Subcutaneous adipose tissue (tissue), 4 donors: ENCODE data around the gene GJB1. TPM values are rescaled to one million over a fixed set of nuclear protein-coding genes. Genes with fewer than 3 reads are reported as not detected.

Source experiments
- total RNA-seq, 4 donors: library from RNA; depleted of rRNA; stranded (reverse); fragments of >200 nt; gene quantifications; one replicate each; pipeline ENCODE4 v1.1.0, GENCODE V29; 2016
- TF ChIP-seq, protein P1 (sequence below): fragments of 450-650 bp; IDR thresholded peaks from one replicate; pipeline ENCODE4 v1.5.1; 2016; ENCODE audit warnings: low read depth, mild to moderate bottlenecking, control low read depth, antibody characterized with exemption, moderate library complexity

Gene GJB1
- total RNA-seq, 4 donors from 2014 or later = not detected

GRCh38 chrX:71198066-71198465, 25.0 kb upstream of the GJB1 start:
- TF ChIP-seq, protein P1, sequence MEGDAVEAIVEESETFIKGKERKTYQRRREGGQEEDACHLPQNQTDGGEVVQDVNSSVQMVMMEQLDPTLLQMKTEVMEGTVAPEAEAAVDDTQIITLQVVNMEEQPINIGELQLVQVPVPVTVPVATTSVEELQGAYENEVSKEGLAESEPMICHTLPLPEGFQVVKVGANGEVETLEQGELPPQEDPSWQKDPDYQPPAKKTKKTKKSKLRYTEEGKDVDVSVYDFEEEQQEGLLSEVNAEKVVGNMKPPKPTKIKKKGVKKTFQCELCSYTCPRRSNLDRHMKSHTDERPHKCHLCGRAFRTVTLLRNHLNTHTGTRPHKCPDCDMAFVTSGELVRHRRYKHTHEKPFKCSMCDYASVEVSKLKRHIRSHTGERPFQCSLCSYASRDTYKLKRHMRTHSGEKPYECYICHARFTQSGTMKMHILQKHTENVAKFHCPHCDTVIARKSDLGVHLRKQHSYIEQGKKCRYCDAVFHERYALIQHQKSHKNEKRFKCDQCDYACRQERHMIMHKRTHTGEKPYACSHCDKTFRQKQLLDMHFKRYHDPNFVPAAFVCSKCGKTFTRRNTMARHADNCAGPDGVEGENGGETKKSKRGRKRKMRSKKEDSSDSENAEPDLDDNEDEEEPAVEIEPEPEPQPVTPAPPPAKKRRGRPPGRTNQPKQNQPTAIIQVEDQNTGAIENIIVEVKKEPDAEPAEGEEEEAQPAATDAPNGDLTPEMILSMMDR = no peak

GRCh38 chrX:71199252-71200008, 23.6 kb upstream of the GJB1 start:
- TF ChIP-seq, protein P1 = no peak

GRCh38 chrX:71210816-71211215, 12.2 kb upstream of the GJB1 start:
- TF ChIP-seq, protein P1 = no peak

DNA sequence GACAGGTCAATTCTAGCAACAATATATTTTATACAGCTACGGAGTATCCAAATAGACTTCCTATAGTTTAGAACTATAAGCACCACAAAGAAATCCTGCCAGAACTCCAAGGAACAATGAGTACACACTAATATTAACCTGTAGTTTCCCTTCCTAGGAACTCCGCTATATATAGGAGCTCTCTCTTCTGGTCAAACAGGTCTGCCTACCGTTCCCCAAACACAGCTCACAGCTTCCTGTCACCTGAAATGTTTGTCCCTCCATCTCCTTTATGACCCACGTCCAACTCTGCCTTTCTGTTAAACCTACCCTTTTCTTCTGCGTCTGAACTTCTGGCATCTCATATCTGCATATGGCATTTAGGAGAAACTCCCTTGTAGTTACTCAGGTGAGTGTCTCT, 10.5 kb upstream of the GJB1 start:
- TF ChIP-seq, protein P1 = no peak

DNA sequence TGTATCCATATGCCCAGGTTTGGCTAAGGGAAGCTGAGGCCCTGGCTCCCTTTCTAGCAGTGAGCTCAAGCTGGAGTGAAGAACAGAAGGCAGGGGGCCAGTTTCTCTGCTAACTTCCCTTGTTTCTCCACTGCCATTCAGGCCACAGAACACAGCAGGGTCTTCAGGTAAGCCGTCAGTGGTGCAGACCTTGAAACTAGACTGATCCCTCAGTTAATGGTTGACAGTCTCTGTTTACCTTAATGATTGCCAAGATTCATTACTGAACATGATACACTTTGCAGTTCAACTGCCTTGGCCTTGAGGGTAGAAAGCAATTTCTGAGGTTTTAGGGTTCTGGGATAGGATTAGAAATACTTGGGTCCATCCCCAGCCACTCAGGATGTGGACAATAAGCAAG, 8.9 kb upstream of the GJB1 start:
- TF ChIP-seq, protein P1 = no peak

- TF ChIP-seq, protein P1 = no peak
These were observed 8.3 kb upstream of the GJB1 start for GRCh38 chrX:71214604-71215337.

DNA sequence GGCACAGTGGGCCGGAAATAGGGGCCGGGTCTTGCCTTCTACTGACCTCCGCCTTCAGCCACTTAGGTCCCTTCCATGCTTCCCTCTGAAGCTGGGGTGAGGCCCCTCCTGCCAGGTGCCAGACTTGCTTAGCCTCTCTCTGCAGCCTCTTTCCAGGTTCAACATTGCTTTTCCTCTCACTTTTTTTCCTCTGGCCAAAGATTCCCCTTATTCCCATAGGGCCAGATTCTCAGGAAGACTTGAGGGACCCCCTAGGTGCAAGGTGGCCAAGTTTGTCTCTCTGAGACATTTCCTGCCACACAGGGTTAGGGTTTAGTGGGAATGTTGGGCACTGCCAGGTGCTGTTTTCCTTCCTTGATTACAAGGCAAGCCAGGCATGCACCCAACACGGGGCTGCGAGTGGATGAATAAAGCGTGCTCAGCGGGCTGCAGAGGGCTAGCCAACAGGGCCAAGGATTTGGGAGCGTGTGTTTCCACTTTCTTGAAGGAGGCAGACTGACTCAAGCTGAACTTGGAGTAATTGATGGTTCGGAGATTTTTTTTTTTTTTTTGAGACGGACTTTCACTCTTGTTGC, 7.6 kb upstream of the GJB1 start:
- TF ChIP-seq, protein P1 = no peak
